Measurements from ENCODE around the gene FRMD1. TPM values are rescaled to one million over a fixed set of nuclear protein-coding genes. Genes with fewer than 3 reads are reported as not detected.

FRMD1 gene
- polyA plus RNA-seq, 3 donors: not detected

DNA sequence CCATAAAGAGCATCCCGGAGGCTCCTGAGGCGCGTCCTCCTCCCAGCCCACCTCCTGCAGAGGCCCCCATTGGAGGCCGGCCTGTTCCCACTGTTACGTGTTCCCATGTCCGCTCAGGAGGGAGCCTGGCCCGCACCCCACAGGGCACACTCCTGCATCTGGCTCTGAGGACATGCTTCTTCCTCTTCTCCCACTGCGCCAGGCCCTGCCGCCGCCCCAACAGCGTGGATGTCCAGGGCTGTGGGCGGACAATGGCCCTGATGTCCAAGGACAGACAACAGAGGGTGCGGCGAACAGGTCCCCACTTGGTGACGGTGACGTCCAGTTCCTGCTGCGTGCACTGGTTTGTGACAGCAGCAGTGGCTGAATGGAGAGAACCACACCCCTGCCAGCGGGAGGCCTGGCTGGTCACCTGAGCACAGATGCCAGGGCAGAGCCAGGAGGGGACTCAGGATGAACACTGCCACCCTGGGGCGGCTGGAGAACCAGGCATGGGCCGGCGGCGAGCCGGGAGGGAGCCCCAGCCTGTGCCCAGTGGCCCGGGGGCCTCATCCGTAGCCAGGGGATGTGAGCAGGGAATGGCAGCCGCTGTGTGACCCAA lies 26.6 kb downstream of the FRMD1 start:
- Histone ChIP-seq H3K79me2 (ENCODE audit: insufficient read depth, low read length) (no peaks in the 10 kb centered on the region), H3K36me3 (replicated peaks in 1 of 2; ENCODE audit: control insufficient read depth in 1 of 2, insufficient read depth in 2 of 2, low read length in 2 of 2) (no peaks in the 10 kb centered on the region), H4K20me1 (ENCODE audit: insufficient read depth, low read length) (no peaks in the 10 kb centered on the region), H3K9me3 (replicated peaks in 1 of 2; ENCODE audit: control insufficient read depth in 1 of 2, insufficient read depth in 1 of 2, low read length in 2 of 2) (no peaks in the 10 kb centered on the region), H3K4me2 (replicated peaks; ENCODE audit: extremely low read depth, low read length, poor library complexity, severe bottlenecking) (no peak overlapping the region), H3K27me3 (ENCODE audit: control insufficient read depth in 2 of 2, insufficient read depth in 2 of 2, low read length in 2 of 2) (no peaks in the 10 kb centered on the region), H3K4me3 (replicated peaks in 1 of 3; ENCODE audit: low read depth in 2 of 3, low read length in 3 of 3) (no peak overlapping the region), H3K9ac (ENCODE audit: insufficient read depth, low read length, poor library complexity, severe bottlenecking) (no peak overlapping the region), H2AFZ (ENCODE audit: insufficient read depth, low read depth, low read length, poor library complexity, severe bottlenecking) (no peak overlapping the region), H3K27ac (ENCODE audit: low read depth in 1 of 2, low read length in 2 of 2) (no peak overlapping the region), H3K4me1 (ENCODE audit: control insufficient read depth in 1 of 2, insufficient read depth in 2 of 2, low read length in 2 of 2) (no peaks in the 10 kb centered on the region)
- peaks cover 0 to 2% (median 0%) of the 10 kb centered on the region in 7 donors for H3K9me3 Mint-ChIP-seq
- no peak for TF ChIP-seq CTCF (IDR thresholded peaks at IDR 0.05)
- no peak overlapping the region for H3K27ac Mint-ChIP-seq
- WGBS (ENCODE audit: insufficient coverage): 89% methylated on average over 26 of the region's 26 CpGs
- H3K4me1 Mint-ChIP-seq: no peaks in the 10 kb centered on the region
- no peak overlapping the region for H3K4me3 Mint-ChIP-seq
- no peak for DNase-seq
- intact Hi-C loops (cut with micrococcal nuclease): no loop called here
- H3K36me3 Mint-ChIP-seq: no peaks in the 10 kb centered on the region
- H3K27me3 Mint-ChIP-seq (ENCODE audit: low read depth in 3 of 3): no peaks in the 10 kb centered on the region

- Histone ChIP-seq H3K36me3 (replicated peaks in 1 of 2; ENCODE audit: control insufficient read depth in 1 of 2, insufficient read depth in 2 of 2, low read length in 2 of 2) (no peaks in the 10 kb centered on the region), H4K20me1 (ENCODE audit: insufficient read depth, low read length) (no peaks in the 10 kb centered on the region), H3K4me1 (ENCODE audit: control insufficient read depth in 1 of 2, insufficient read depth in 2 of 2, low read length in 2 of 2) (no peaks in the 10 kb centered on the region), H3K27ac (ENCODE audit: low read depth in 1 of 2, low read length in 2 of 2) (no peak overlapping the region), H3K9ac (ENCODE audit: insufficient read depth, low read length, poor library complexity, severe bottlenecking) (no peak overlapping the region), H2AFZ (ENCODE audit: insufficient read depth, low read depth, low read length, poor library complexity, severe bottlenecking) (no peak overlapping the region), H3K79me2 (ENCODE audit: insufficient read depth, low read length) (no peaks in the 10 kb centered on the region), H3K4me2 (replicated peaks; ENCODE audit: extremely low read depth, low read length, poor library complexity, severe bottlenecking) (no peak overlapping the region), H3K4me3 (replicated peaks in 1 of 3; ENCODE audit: low read depth in 2 of 3, low read length in 3 of 3) (no peak overlapping the region), H3K9me3 (replicated peaks in 1 of 2; ENCODE audit: control insufficient read depth in 1 of 2, insufficient read depth in 1 of 2, low read length in 2 of 2) (no peaks in the 10 kb centered on the region), H3K27me3 (ENCODE audit: control insufficient read depth in 2 of 2, insufficient read depth in 2 of 2, low read length in 2 of 2) (no peaks in the 10 kb centered on the region)
- TF ChIP-seq CTCF (IDR thresholded peaks at IDR 0.05): no peak
- no peak overlapping the region for H3K27ac Mint-ChIP-seq
- H3K36me3 Mint-ChIP-seq: no peaks in the 10 kb centered on the region
- 89% methylated on average over 7 of the region's 9 CpGs for WGBS (ENCODE audit: insufficient coverage)
- H3K9me3 Mint-ChIP-seq: peaks cover 0 to 2% (median 0%) of the 10 kb centered on the region in 7 donors
- intact Hi-C loops (cut with micrococcal nuclease): no loop called here
- no peaks in the 10 kb centered on the region for H3K27me3 Mint-ChIP-seq (ENCODE audit: low read depth in 3 of 3)
- H3K4me1 Mint-ChIP-seq: no peaks in the 10 kb centered on the region
- H3K4me3 Mint-ChIP-seq: no peak overlapping the region
- no peak for DNase-seq
Observed at GRCh38 chr6:168051648-168052047, 27.4 kb downstream of the FRMD1 start.

Measured in CD14-positive monocyte (primary cell).